HepG2 (cell line): ENCODE data around the gene CNP. TPM values are rescaled to one million over a fixed set of nuclear protein-coding genes. Genes with fewer than 3 reads are reported as not detected.
A peak's percentile ranks its signal among the peaks of the same experiment; 100 is the strongest.

Experiments
- ARNT ChIP-seq: fragments of 450-650 bp; IDR thresholded peaks from 2 replicates; pipeline ENCODE4 v1.6.1; 2017
- ARNTL ChIP-seq: sonication (generic); formaldehyde crosslinking; IDR thresholded peaks from 2 replicates; pipeline ENCODE4 v1.4.0; 2020; ENCODE audit warnings: mild to moderate bottlenecking, missing genetic modification reagents
- ATF5 ChIP-seq: sonication (generic); formaldehyde crosslinking; IDR thresholded peaks from 2 replicates; pipeline ENCODE4 v1.4.0; 2020; ENCODE audit warnings: mild to moderate bottlenecking, low read depth, missing genetic modification reagents
- BHLHE40 ChIP-seq: IDR thresholded peaks from 2 replicates; pipeline ENCODE4 v1.6.1; 2011; ENCODE audit warnings: low read length, improper control_type of control experiment
- CBX5 ChIP-seq: sonication (generic); formaldehyde crosslinking; IDR thresholded peaks from 2 replicates; pipeline ENCODE4 v1.4.0; 2020; ENCODE audit warnings: missing genetic modification reagents, borderline replicate concordance
- E2F2 ChIP-seq: sonication (generic); formaldehyde crosslinking; IDR thresholded peaks from 2 replicates; pipeline ENCODE4 v1.4.0; 2020; ENCODE audit warnings: missing genetic modification reagents, borderline replicate concordance
- GPN1 ChIP-seq: sonication (generic); formaldehyde crosslinking; IDR thresholded peaks from 2 replicates; pipeline ENCODE4 v1.5.1; 2020; ENCODE audit warnings: missing genetic modification reagents, borderline replicate concordance
- GTF3A ChIP-seq: sonication (generic); formaldehyde crosslinking; conservative IDR thresholded peaks from 2 replicates; pipeline ENCODE4 v1.4.0; 2020; ENCODE audit warnings: mild to moderate bottlenecking, missing genetic modification reagents
- IKZF4 ChIP-seq: sonication (generic); formaldehyde crosslinking; IDR thresholded peaks from 2 replicates; pipeline ENCODE4 v1.5.1; 2020; ENCODE audit warnings: borderline replicate concordance, mild to moderate bottlenecking, low read depth, missing genetic modification reagents; ENCODE audit errors: not compliant biosample characterization
- MAFF ChIP-seq: IDR thresholded peaks from 2 replicates; pipeline ENCODE4 v1.6.1; 2011; ENCODE audit warnings: low read depth, low read length, improper control_type of control experiment
- NFYB ChIP-seq: sonication (generic); formaldehyde crosslinking; IDR thresholded peaks from 2 replicates; pipeline ENCODE4 v1.4.0; 2020; ENCODE audit warnings: missing genetic modification reagents
- NR2F1 ChIP-seq, 2 experiments: fragments of 450-650 bp in 1 of 2; formaldehyde crosslinking in 1 of 2; IDR thresholded peaks; 2 replicates each; pipeline versions ENCODE4 v1.5.0 to v1.6.1; 2016 to 2020; ENCODE audit warnings: mild to moderate bottlenecking in 1 of 2, missing compliant biosample characterization in 1 of 2, missing genetic modification reagents in 1 of 2, moderate library complexity in 1 of 2
- RFXAP ChIP-seq: sonication (generic); formaldehyde crosslinking; IDR thresholded peaks from 2 replicates; pipeline ENCODE4 v1.4.0; 2020; ENCODE audit warnings: missing genetic modification reagents, borderline replicate concordance
- SRSF4 ChIP-seq: fragments of 200-400 bp; formaldehyde crosslinking; IDR thresholded peaks from one replicate; pipeline ENCODE4 v1.6.1; 2018; ENCODE audit warnings: mild to moderate bottlenecking, low read depth, low read length, moderate library complexity; ENCODE audit not compliant: poor library complexity, severe bottlenecking
- THAP8 ChIP-seq: sonication (generic); formaldehyde crosslinking; IDR thresholded peaks from 2 replicates; pipeline ENCODE4 v1.5.1; 2020; ENCODE audit warnings: missing genetic modification reagents, mild to moderate bottlenecking, borderline replicate concordance
- TSC22D2 ChIP-seq: sonication (generic); formaldehyde crosslinking; IDR thresholded peaks from 2 replicates; pipeline ENCODE4 v1.5.1; 2020; ENCODE audit warnings: missing genetic modification reagents, mild to moderate bottlenecking, borderline replicate concordance
- ZBTB46 ChIP-seq: sonication (generic); formaldehyde crosslinking; IDR thresholded peaks from 2 replicates; pipeline ENCODE4 v1.4.0; 2020; ENCODE audit warnings: mild to moderate bottlenecking, missing genetic modification reagents, borderline replicate concordance
- ZBTB7B ChIP-seq: sonication (generic); formaldehyde crosslinking; IDR thresholded peaks from 2 replicates; pipeline ENCODE4 v1.4.0; 2020; ENCODE audit warnings: missing genetic modification reagents
- ZC3H13 ChIP-seq: sonication (generic); formaldehyde crosslinking; IDR thresholded peaks from 2 replicates; pipeline ENCODE4 v1.8.1; 2023; ENCODE audit warnings: mild to moderate bottlenecking, missing genetic modification reagents, moderate library complexity
- ZNF143 ChIP-seq: sonication (generic); formaldehyde crosslinking; IDR thresholded peaks from 2 replicates; pipeline ENCODE4 v1.4.0; 2020; ENCODE audit warnings: missing genetic modification reagents
- ZNF264 ChIP-seq: sonication (generic); formaldehyde crosslinking; IDR thresholded peaks from 2 replicates; pipeline ENCODE4 v1.4.0; 2020; ENCODE audit warnings: missing genetic modification reagents
- ZNF326 ChIP-seq: sonication (generic); formaldehyde crosslinking; IDR thresholded peaks from 2 replicates; pipeline ENCODE4 v1.4.0; 2020; ENCODE audit warnings: missing genetic modification reagents, borderline replicate concordance
- ZNF430 ChIP-seq: sonication (generic); formaldehyde crosslinking; IDR thresholded peaks from 2 replicates; pipeline ENCODE4 v1.9.0; 2021; ENCODE audit warnings: mild to moderate bottlenecking, missing genetic modification reagents
- ZNF546 ChIP-seq: sonication (generic); formaldehyde crosslinking; conservative IDR thresholded peaks from 2 replicates; pipeline ENCODE4 v1.8.1; 2023; ENCODE audit warnings: mild to moderate bottlenecking, missing genetic modification reagents
- ZSCAN31 ChIP-seq: sonication (generic); formaldehyde crosslinking; IDR thresholded peaks from 2 replicates; pipeline ENCODE4 v1.5.0; 2020; ENCODE audit warnings: low read depth, mild to moderate bottlenecking, missing genetic modification reagents
- polyA plus RNA-seq, 8 experiments: library from polyadenylated mRNA; depleted of rRNA in 3 of 8; stranded (reverse) in 7 of 8; unstranded in 1 of 8; fragments of >200 nt; fragmentation: Illumina TruSeq in 4 of 8; extraction: Trizol in 4 of 8; gene quantifications; 2 replicates each; pipeline versions ENCODE4 v1.2.1 to v1.2.3, GENCODE V29; 2011 to 2016; ENCODE audit warnings: low read depth in 4 of 8, missing spikeins in 1 of 8, mixed read lengths in 1 of 8; ENCODE audit not compliant: insufficient read depth in 1 of 8
- total RNA-seq, 5 experiments: library from RNA; depleted of rRNA; stranded (reverse); fragments of >200 nt; fragmentation: Illumina TruSeq; extraction: Trizol; gene quantifications; 2 replicates each; pipeline ENCODE4 v1.2.3, GENCODE V29; 2016; ENCODE audit warnings: low read depth in 1 of 5
- TF ChIP-seq, protein P1 (sequence below): IDR thresholded peaks from 2 replicates; pipeline ENCODE4 v1.6.1; 2016

Gene CNP
- total and polyA plus RNA-seq, 2 of the 13 experiments (the other 11 are each of a cell fraction or from before 2014, with no cell fraction given): 97.2 to 161 TPM

DNA sequence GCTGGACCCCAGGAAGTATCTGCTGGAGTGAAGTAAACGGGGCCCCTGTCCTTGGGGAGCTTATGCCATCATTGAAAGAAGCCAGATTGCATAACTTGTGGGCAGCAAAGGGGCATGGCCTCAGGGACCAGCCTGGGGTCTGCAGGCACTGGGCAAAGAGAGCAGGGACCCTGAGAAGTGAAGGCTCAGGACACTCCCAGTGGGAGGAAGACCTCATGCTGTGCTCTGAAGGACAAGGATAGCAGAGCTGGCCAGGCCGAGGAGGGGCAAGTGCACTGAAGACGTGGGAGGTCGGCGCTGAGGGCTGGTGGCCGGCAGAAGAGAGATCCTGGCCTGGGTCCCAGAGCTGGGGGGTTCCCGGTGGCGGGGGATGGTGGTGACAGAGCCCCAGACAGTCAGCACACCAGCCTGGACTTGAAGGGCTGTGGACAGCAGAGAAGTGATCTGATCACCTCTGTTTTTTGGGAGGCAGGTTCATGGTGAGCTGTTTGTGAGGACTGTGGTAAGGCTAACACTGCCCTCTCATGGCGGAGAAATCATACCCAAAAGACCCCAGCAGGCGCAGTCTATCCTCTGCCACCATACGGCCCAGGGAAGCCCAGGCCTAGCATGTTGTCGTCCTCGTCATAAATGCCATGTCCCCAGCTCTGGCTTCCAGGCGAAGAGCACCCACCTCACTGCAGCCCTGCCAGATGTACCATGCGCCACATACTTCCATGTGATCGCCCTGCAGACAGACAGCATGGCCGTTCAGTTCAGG, 7.1 kb upstream of the CNP start (continued):
- TF ChIP-seq ZBTB46 (CRISPR knock-in tag) (no peak), ATF5 (CRISPR knock-in tag) (0 out of 2 replicates have a peak, but pooled peaks have one; percentile 73), IKZF4 (no peak), SRSF4 (no peak), ZSCAN31 (CRISPR knock-in tag) (peak; percentile 82), TSC22D2 (CRISPR knock-in tag) (no peak), ZNF326 (no peak), ZNF143 (CRISPR knock-in tag) (no peak; the same call in 1 of the 2 replicates), BHLHE40 (no peak; the same call in 1 of the 2 replicates), MAFF (no peak), ZC3H13 (CRISPR knock-in tag) (peak; percentile 58; the same call in 1 of the 2 replicates), ZBTB7B (CRISPR knock-in tag) (peak; percentile 78), CBX5 (CRISPR knock-in tag) (no peak), ZNF546 (CRISPR knock-in tag) (peak; percentile 65; the same call in 1 of the 2 replicates), NR2F1 (CRISPR knock-in tag; IDR thresholded peaks at IDR 0.05) (no peak), THAP8 (CRISPR knock-in tag) (no peak), GTF3A (no peak), RFXAP (CRISPR knock-in tag) (peak; percentile 32; the same call in 1 of the 2 replicates), ZNF264 (CRISPR knock-in tag) (no peak), ZNF430 (peak; percentile 65; the same call in 1 of the 2 replicates), E2F2 (CRISPR knock-in tag) (peak; percentile 2; the same call in 1 of the 2 replicates), ARNT (no peak), NFYB (CRISPR knock-in tag) (no peak), GPN1 (CRISPR knock-in tag) (no peak), ARNTL (no peak)
- TF ChIP-seq, protein P1, sequence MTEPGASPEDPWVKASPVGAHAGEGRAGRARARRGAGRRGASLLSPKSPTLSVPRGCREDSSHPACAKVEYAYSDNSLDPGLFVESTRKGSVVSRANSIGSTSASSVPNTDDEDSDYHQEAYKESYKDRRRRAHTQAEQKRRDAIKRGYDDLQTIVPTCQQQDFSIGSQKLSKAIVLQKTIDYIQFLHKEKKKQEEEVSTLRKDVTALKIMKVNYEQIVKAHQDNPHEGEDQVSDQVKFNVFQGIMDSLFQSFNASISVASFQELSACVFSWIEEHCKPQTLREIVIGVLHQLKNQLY (CRISPR knock-in tag): no peak; the same call in 1 of the 2 replicates
